GM19099 (cell line): ENCODE measurements around the gene LTBP3.

Experiments
- POLR2A ChIP-seq: IDR thresholded peaks from 3 replicates; pipeline ENCODE4 v1.6.1; 2011; ENCODE audit warnings: low read depth; ENCODE audit not compliant: insufficient read length; ENCODE audit errors: extremely low read depth

The LTBP3 gene

GRCh38 chr11:65590240-65590738, 32.1 kb upstream of the LTBP3 start:
- TF ChIP-seq POLR2A, result no peak

GRCh38 chr11:65589444-65590239, 31.5 kb upstream of the LTBP3 start:
- no peak for TF ChIP-seq POLR2A

- no peak for TF ChIP-seq POLR2A
Measured at GRCh38 chr11:65588199-65589054, 30.3 kb upstream of the LTBP3 start.

GRCh38 chr11:65586676-65587075, 28.5 kb upstream of the LTBP3 start:
- TF ChIP-seq POLR2A, result no peak

- no peak for TF ChIP-seq POLR2A
Measured at GRCh38 chr11:65586247-65586630, 28.1 kb upstream of the LTBP3 start.

GRCh38 chr11:65585396-65586246, 27.5 kb upstream of the LTBP3 start:
- no peak for TF ChIP-seq POLR2A

GRCh38 chr11:65584723-65585171, 26.6 kb upstream of the LTBP3 start:
- no peak for TF ChIP-seq POLR2A

GRCh38 chr11:65584106-65584505, 25.9 kb upstream of the LTBP3 start:
- TF ChIP-seq POLR2A, result no peak

- no peak for TF ChIP-seq POLR2A
Measured at GRCh38 chr11:65583589-65583988, 25.4 kb upstream of the LTBP3 start.

- TF ChIP-seq POLR2A, result no peak
Measured at GRCh38 chr11:65581928-65582327, 23.8 kb upstream of the LTBP3 start.

- TF ChIP-seq POLR2A, result no peak
Measured at GRCh38 chr11:65580756-65581155, 22.6 kb upstream of the LTBP3 start.

- TF ChIP-seq POLR2A, result no peak
Measured at GRCh38 chr11:65580031-65580692, 22.0 kb upstream of the LTBP3 start.

GRCh38 chr11:65579291-65579690, 21.1 kb upstream of the LTBP3 start:
- TF ChIP-seq POLR2A, result no peak

- no peak for TF ChIP-seq POLR2A
Measured at GRCh38 chr11:65578667-65579066, 20.5 kb upstream of the LTBP3 start.
